ENCODE measurements around the gene ARID3B.

GRCh38 chr15:74626336-74626735 is 85.3 kb downstream of the ARID3B start:
- no peak for TF ChIP-seq CTCF (conservative IDR thresholded peaks at IDR 0.05; ENCODE audit: low read depth, low read length)
- TF ChIP-seq EZH2 (IDR thresholded peaks at IDR 0.05; ENCODE audit: low read length, unreplicated experiment) = no peak
